ENCODE results near the gene PROSER3.
A peak's percentile ranks its signal among the peaks of the same experiment; 100 is the strongest.

Gene PROSER3

GRCh38 chr19:35738887-35739229, 19.1 kb upstream of the PROSER3 start:
- DNase-seq (ENCODE audit: low read depth), result no peak

GRCh38 chr19:35739275-35740107, 18.5 kb upstream of the PROSER3 start:
- DNase-seq (ENCODE audit: low read depth), result no peak

DNA sequence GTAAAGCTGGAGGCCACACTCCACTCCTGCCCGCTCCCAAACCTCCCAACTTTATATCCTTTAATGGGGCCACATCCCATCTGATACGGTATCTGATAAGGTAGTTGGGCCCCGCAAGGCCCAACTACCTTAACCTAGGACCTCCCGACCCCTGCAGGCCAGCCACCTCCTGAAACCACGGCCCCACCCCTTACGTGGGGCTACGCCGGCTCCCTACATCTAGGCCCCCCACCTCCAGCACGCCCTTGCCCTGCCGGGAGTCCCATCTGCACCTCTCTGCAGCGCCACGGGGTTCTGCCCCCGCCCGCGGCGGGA, 17.9 kb upstream of the PROSER3 start:
- no peak for DNase-seq (ENCODE audit: low read depth)

- peak; percentile 92 for DNase-seq (ENCODE audit: low read depth)
Measured at GRCh38 chr19:35740423-35741202, 17.4 kb upstream of the PROSER3 start.

DNA sequence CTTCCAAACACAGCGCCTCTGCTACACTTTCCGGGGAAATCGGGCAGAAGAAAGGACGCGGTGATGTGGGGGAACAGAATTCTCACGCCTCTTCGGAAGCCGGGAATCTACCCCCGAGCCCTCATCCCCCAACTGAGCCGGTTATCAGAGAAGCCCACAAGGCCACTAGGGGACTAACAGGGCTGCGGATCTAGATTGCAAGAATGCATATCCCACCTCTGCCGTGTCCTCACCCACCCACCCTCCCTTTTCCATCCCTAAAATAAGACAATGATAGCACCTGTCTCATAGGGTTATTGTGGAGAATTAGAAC, 16.8 kb upstream of the PROSER3 start:
- DNase-seq (ENCODE audit: low read depth), result no peak

- DNase-seq (ENCODE audit: low read depth), result peak; percentile 59
Measured at GRCh38 chr19:35742121-35742724, 15.8 kb upstream of the PROSER3 start, which contains the start of gene IGFLR1. Gene IGFLR1 (minus strand): TSS chr19:35742452. CDS start chr19:35741180, 1,272 bp downstream.

DNA sequence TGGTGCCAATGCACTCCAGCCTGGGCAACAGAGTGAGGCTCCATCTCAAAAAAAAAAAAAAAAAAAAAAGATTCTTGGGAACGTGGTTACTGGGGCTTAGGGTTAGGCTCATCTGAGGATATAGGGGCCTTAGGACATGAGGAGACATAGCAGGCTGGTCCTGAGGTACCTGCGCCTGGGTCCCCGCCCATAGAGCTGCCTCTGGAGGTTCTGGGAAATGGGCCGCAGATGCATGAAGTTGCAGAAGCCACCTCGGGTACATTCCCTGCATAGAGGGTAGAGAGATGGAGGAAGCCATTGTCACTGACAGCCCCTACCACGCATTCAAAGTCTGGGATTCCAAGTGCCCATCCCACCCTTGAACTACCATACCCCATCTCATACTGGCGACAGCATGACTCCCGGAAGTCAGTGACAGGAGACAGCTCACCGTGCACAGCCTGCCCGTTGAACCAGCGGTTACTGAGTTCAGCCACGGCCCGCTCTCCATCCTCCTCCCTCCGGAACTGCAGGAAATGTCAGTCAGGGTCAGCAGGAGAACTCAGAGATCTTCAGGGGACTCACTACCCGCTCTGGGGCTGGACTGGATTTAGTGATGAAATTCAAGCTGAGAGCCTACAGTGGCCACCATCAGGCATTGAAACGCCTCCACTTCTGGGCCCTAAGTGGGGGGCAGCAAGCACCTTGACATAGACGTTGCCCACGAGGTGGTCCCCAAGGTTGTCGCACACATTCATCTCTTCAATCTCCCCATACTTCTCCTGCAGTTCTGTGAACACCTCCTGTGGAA, 14.1 kb upstream of the PROSER3 start:
- no peak for DNase-seq (ENCODE audit: low read depth)

DNA sequence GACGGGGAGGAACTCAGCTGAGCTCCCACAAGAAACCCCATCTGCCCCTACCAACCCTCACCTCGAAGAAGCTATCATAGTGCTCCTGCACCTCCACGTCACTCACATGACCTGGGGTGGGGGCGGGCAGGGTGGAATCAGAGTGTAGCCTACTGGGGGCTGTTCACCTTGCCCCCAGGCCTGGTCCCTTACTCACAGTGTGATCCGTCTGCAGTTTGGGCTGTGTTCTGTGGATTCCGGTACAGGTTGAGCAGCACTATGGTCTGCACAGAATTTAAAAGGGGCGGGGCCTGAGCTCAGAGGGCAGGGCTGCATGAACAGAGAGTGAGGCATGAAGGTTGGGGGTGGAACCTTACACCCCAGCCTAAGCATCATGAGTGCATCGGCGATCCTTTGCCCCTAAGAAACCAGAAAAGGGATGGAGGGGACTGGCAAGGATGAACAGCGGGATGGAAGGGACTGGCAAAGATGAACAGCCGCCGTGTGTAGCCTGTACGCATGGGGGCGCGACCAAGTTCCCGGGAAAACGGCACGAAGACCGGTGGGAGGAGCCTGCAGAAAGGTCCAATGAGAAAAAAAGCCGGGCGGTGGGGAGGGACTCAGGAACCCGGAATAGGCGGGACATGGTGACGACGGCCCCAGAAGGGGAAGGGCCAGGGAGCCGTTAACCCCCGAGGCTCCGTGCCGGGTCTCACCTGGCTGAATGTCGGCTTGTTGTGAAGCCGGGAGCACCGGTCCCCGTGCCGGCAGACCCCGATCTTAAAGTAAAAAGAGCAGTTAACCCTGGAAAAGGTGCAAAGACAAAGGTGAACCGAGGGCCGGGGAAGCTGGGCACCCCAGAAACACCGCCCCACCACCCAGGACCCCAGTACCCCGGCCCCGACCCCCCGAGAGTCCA, 13.3 kb upstream of the PROSER3 start:
- peak; percentile 88 for DNase-seq (ENCODE audit: low read depth)

DNA sequence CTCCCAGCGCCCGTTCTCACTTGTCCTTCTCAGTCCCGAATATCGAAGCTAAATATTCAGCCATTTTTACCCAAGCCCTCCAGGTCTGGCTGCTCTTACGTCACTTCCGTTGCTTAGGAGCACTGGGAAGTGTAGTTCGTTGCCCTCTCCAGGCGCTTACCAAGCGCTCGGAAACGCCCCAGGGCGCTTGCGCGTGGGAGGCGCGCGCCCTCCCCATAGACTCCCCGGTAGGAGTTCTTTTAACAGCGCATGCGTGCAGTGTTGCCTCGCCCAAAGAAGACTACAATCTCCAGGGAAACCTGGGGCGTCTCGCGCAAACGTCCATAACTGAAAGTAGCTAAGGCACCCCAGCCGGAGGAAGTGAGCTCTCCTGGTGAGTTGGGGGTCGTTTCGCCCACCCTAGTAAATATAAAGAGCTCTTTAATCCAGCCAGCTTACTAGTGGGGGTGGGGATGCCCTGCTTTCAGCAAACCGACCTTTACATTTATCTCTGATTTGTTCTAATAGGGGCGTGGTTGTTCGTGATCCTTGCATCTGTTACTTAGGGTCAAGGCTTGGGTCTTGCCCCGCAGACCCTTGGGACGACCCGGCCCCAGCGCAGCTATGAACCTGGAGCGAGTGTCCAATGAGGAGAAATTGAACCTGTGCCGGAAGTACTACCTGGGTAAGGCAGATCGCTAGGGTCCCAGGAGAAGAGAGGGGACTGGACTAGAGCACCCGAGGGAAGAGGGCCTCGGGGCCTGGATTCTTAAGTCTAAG, 12.5 kb upstream of the PROSER3 start, which contains the start of the genes PSENEN and U2AF1L4:
PSENEN (plus strand) TSS at position 324 of the 759 bp plus-strand sequence; CDS start at position 604, 280 bp downstream.
U2AF1L4 (minus strand) TSS at position 91 of the 759 bp plus-strand sequence; CDS start at position 64, 27 bp downstream.
- DNase-seq (ENCODE audit: low read depth), result peak; percentile 95

DNA sequence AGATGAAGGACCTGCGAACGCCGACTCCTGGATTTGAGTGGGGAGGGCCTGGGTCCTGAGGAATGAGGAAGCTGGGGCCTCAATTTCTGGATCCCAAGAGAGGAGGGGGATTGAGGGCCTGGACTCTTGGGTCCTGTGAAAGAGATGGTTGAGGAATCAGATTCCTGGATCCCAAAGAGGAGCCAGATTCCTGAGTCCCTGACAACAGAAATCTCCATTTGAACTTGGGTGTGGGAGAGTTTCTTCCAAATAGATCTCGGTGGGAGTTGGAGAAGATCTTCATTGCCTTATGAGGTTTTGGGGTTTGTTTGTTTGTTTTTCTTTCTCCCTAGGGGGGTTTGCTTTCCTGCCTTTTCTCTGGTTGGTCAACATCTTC, 11.9 kb upstream of the PROSER3 start:
- DNase-seq (ENCODE audit: low read depth), result no peak

GRCh38 chr19:35746531-35746930, 11.4 kb upstream of the PROSER3 start:
- DNase-seq (ENCODE audit: low read depth), result no peak

DNA sequence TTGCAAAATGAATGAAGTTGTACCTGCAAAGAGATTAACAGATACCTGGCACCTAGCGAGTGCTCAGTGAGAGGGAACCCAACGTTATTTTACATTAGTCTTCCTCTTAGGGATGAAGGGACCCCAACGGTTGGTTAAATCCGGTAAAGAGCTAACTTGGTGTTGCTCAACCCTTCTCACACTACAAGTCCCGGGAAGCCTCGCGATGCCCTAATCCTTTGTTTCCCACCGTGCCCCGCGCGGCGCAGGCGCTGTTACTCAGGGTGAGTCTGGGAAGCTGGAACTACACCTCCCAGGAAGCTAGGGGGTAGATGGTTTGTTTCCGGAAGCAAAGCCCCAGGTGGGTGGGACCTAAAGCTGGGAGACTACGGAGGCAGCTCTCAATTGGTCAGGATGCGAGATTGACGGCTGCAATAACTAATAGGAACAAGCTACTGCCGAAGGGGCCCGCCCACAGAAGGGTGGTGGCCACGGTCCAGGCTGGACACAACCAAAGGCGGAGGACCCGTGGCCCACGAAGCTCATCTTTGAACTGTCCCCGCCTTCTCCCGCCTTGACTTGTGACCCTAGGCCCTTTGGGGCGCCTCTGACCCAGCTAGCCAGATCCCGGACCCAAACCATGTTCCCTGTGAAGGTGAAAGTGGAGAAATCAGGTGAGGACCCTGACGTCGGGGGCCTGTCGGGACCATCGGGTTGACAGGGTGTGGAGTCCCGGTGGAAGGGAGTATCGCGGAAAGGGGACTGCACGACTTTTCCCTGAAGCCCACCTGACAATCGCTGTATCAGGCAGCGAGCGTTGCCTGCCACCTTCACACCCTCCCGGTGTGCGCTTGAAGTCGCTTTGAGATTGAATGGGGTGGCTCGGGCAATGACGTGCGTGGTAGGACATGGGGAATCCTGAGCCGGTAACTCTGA, 9.6 kb upstream of the PROSER3 start, which contains the start of gene LIN37:
LIN37 (plus strand) TSS at position 471 of the 915 bp plus-strand sequence; CDS start at position 620, 149 bp downstream.
- DNase-seq (ENCODE audit: low read depth), result peak; percentile 98

- DNase-seq (ENCODE audit: low read depth), result no peak
Measured at GRCh38 chr19:35750167-35750566, 7.8 kb upstream of the PROSER3 start.

DNA sequence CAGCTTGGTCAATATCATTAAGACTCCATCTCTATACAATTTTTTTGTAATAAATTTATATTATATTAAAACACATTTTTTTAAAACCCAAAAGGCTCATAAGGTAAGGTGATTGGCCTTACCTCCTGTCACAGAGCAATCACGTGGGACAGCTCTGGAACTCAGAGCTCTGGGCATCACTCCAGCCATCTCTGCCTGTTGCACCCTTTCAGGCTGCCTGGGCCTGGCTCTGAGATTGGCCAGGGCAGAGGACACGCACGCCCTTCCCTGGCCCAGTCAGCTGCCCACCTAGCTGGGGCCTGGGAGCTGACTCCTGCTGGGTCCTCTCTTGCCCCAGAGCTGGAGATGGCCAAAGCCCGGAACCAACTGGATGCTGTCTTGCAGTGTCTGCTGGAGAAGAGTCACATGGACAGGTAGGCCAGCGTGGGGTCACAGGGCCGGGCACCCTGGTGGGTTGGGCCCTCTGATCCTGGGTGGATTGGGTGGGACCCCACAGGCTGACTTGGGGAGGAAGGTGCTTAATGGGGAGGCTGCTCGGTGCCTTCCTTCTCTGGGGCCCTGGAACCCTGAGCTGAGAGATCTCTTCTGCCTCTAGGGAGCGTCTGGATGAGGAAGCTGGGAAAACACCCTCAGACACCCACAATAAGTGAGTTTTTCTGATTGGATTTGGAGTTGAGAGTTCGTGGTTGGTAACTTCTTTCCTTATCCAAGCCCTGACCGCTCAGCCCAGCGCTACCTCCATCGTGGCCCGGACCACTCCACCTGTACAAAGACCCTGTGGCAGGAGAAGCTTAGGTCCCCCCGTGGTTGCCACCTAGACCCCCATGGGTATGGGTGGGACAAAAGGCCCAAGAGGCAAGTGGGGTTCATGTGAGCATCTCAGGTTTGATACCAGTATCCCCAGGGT, 5.9 kb upstream of the PROSER3 start:
- no peak for DNase-seq (ENCODE audit: low read depth)

DNA sequence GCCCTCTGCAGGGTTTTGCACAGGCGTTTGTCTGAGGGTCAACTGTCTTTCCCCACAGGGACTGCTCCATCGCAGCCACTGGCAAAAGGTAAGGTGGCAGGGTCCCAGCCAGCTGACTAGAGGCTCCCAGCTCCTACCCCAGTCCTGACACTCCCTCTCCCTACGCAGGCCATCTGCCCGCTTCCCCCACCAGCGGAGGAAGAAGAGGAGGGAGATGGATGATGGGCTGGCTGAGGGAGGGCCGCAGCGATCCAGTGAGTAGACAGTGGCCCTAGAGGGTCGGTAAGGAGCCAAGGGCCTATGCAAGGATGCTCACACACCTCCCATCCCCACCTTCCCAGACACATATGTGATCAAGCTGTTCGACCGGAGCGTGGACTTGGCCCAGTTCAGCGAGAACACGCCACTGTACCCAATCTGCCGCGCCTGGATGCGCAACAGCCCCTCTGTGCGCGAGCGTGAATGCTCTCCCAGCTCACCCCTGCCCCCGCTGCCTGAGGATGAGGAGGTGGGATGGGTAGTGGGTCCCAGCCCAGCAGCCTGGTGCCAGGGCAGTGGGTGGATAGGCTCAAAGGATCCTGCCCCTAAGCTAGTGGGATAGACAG, 5.1 kb upstream of the PROSER3 start:
- DNase-seq (ENCODE audit: low read depth), result no peak

DNA sequence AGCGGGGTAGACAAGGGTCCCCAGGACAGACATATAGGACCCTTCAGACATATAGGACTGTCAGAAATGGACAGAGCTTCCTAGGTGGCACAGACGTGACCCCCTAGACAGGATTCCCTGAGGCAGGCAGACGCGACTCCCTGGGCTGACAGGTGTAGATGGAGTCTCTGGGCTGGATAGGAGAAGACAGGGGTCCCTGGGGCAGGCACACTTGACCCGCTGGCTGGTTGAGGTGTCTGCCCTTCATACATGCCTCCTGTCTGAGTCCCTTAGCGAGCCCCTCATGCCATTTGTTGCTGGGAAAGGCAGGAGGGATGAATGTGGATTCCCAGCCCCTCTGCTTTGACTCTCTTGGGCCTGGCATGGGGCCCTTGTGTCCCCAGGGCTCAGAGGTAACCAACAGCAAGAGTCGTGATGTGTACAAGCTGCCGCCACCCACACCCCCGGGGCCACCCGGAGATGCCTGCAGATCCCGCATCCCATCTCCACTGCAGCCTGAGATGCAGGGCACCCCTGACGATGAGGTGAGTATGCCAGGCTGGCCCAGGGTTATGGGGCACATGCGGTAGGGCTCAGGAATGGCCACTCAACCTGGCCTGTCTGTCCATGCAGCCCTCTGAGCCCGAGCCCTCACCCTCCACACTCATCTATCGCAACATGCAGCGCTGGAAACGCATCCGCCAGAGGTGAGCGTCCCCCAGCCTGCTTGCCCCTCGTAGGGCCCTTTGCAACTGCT, 4.2 kb upstream of the PROSER3 start:
- DNase-seq (ENCODE audit: low read depth), result no peak
